Natural killer cell (primary cell): ENCODE measurements around the gene MAVS. TPM values are rescaled to one million over a fixed set of nuclear protein-coding genes. Genes with fewer than 3 reads are reported as not detected.
A peak's percentile ranks its signal among the peaks of the same experiment; 100 is the strongest.

Experiments used
- ATAC-seq, 3 donors: fragments of 150-1000 bp in 2 of 3; fragments of 200-7000 bp in 1 of 3; cut with Tn5 transposase; 1 replicate in 1 of 3; 2 replicates in 2 of 3; pipeline ENCODE4 v1.10.0; 2021; ENCODE audit warnings: mild to moderate bottlenecking in 2 of 3, moderate library complexity in 2 of 3
- DNase-seq, 2 donors: peaks; one replicate each; pipeline versions ENCODE4 v3.0.0 to v3.0.0-alpha.2; 2013 to 2021; ENCODE audit warnings: mixed read lengths in 1 of 2
- H3K27ac ChIP-seq: one replicate; pipeline ENCODE4 v1.5.1; 2013; ENCODE audit warnings: mild to moderate bottlenecking, low read length
- H3K27me3 ChIP-seq: one replicate; pipeline ENCODE4 v1.6.1; 2013; ENCODE audit warnings: low read length; ENCODE audit not compliant: control insufficient read depth, insufficient read depth
- H3K36me3 ChIP-seq: one replicate; pipeline ENCODE4 v1.6.1; 2013; ENCODE audit warnings: low read length; ENCODE audit not compliant: control insufficient read depth, insufficient read depth
- H3K4me1 ChIP-seq: one replicate; pipeline ENCODE4 v1.6.1; 2013; ENCODE audit warnings: low read length; ENCODE audit not compliant: control insufficient read depth, insufficient read depth
- H3K4me3 ChIP-seq: one replicate; pipeline ENCODE4 v1.5.1; 2013; ENCODE audit warnings: low read length
- H3K9me3 ChIP-seq: one replicate; pipeline ENCODE4 v1.6.1; 2013; ENCODE audit warnings: low read length; ENCODE audit not compliant: control insufficient read depth, insufficient read depth
- H3K27ac Mint-ChIP-seq, 2 donors: one replicate each; pipeline ENCODE4 v1.8.0; 2022; ENCODE audit warnings: mild to moderate bottlenecking in 2 of 2, mixed read lengths in 2 of 2, moderate library complexity in 1 of 2
- H3K27me3 Mint-ChIP-seq, 2 donors: one replicate each; pipeline ENCODE4 v1.8.0; 2022; ENCODE audit warnings: low read depth in 2 of 2, mixed read lengths in 2 of 2
- H3K36me3 Mint-ChIP-seq: one replicate; pipeline ENCODE4 v1.8.0; 2022; ENCODE audit warnings: mixed read lengths
- H3K4me1 Mint-ChIP-seq, 2 donors: one replicate each; pipeline ENCODE4 v1.8.0; 2022; ENCODE audit warnings: mixed read lengths in 2 of 2
- H3K4me3 Mint-ChIP-seq: one replicate; pipeline ENCODE4 v1.8.0; 2022; ENCODE audit warnings: mild to moderate bottlenecking, moderate library complexity, mixed read lengths
- H3K9me3 Mint-ChIP-seq, 2 donors: one replicate each; pipeline ENCODE4 v1.8.0; 2022; ENCODE audit warnings: mixed read lengths in 2 of 2
- CTCF ChIP-seq: fragments of 200-600 bp; IDR thresholded peaks from one replicate; pipeline ENCODE4 v1.8.0; 2022; ENCODE audit warnings: antibody characterized with exemption
- WGBS: methylation state at CpG from one replicate; pipeline ENCODE4 v1.1.7; 2013; ENCODE audit warnings: missing lambda C conversion rate; ENCODE audit not compliant: insufficient coverage; 5-methylcytosine and 5-hydroxymethylcytosine counted together
- intact Hi-C: fragments of 100-400 bp; cut with micrococcal nuclease; formaldehyde crosslinking; loops from one replicate; pipeline ENCODE4 v1.14.2; 2022
- total RNA-seq, 4 donors: library from RNA; stranded (reverse); fragments of 120-200 nt in 1 of 4; gene quantifications; one replicate each; pipeline versions ENCODE4 v1.2.3 to v1.2.4, GENCODE V29; 2013 to 2022

MAVS gene
- total RNA-seq, 3 donors from 2014 or later (not counting 1 experiment from before 2014, with no cell fraction given), result 23.1 to 30.8 (median 26.4) TPM

- intact Hi-C loops, result loop anchor here (1.0 kb wide), 2 partner anchors 9 to 16 kb away; partner anchors contain the start of gene AP5S1
- no peaks in the 10 kb centered on the region for H3K9me3 ChIP-seq
- H3K27me3 Mint-ChIP-seq, result no peaks in the 10 kb centered on the region
- H3K36me3 ChIP-seq, result peaks cover 3% of the 10 kb centered on the region
- peak; percentile 79 to 97 for DNase-seq
- H3K9me3 Mint-ChIP-seq, result no peaks in the 10 kb centered on the region
- H3K27me3 ChIP-seq, result no peaks in the 10 kb centered on the region
- H3K36me3 Mint-ChIP-seq, result no peaks in the 10 kb centered on the region
- H3K27ac Mint-ChIP-seq, result peak overlapping the region; percentile 95 to 99
- WGBS, result 11% methylated on average over 19 of the region's 20 CpGs
- H3K4me1 Mint-ChIP-seq, result peaks cover 60 to 74% of the 10 kb centered on the region in 2 donors
- ATAC-seq, result peak; percentile 81 to 89 (median 85)
- no peak for TF ChIP-seq CTCF
- peak overlapping the region; percentile 94 for H3K27ac ChIP-seq
- H3K4me1 ChIP-seq, result peaks cover 89% of the 10 kb centered on the region
- peak overlapping the region; percentile 52 for H3K4me3 ChIP-seq
- H3K4me3 Mint-ChIP-seq, result peak overlapping the region; percentile 94
Measured at GRCh38 chr20:3811467-3812258, 35.0 kb upstream of the MAVS start.

- Mint-ChIP-seq H3K4me3 (peak overlapping the region; percentile 94), H3K36me3 (no peaks in the 10 kb centered on the region), H3K27ac (peak overlapping the region; percentile 95 to 99), H3K27me3 (no peaks in the 10 kb centered on the region), H3K9me3 (no peaks in the 10 kb centered on the region), H3K4me1 (peaks cover 57 to 75% of the 10 kb centered on the region in 2 donors)
- intact Hi-C loops, result no loop called here
- WGBS, result 96% methylated on average over 8 of the region's 9 CpGs
- Histone ChIP-seq H3K36me3 (no peaks in the 10 kb centered on the region), H3K4me3 (peak overlapping the region; percentile 52), H3K27ac (peak overlapping the region; percentile 94), H3K27me3 (no peaks in the 10 kb centered on the region), H3K4me1 (peaks cover 89% of the 10 kb centered on the region), H3K9me3 (no peaks in the 10 kb centered on the region)
- ATAC-seq (no peak), DNase-seq (no peak)
- TF ChIP-seq CTCF, result no peak
Measured at GRCh38 chr20:3812259-3812681, 34.4 kb upstream of the MAVS start.

- Histone ChIP-seq H3K9me3 (no peaks in the 10 kb centered on the region), H3K27ac (peak overlapping the region; percentile 42), H3K4me3 (no peak overlapping the region), H3K4me1 (peaks cover 89% of the 10 kb centered on the region), H3K27me3 (no peaks in the 10 kb centered on the region), H3K36me3 (no peaks in the 10 kb centered on the region)
- no peaks in the 10 kb centered on the region for H3K27me3 Mint-ChIP-seq
- DNase-seq, result peak in 1 of 2 donors; percentile 20
- WGBS, result 89% methylated on average over 8 of the region's 8 CpGs
- H3K4me1 Mint-ChIP-seq, result peaks cover 59 to 74% of the 10 kb centered on the region in 2 donors
- H3K4me3 Mint-ChIP-seq, result peak overlapping the region; percentile 21
- H3K27ac Mint-ChIP-seq, result peak overlapping the region; percentile 95 to 99
- no peak for ATAC-seq
- intact Hi-C loops, result no loop called here
- H3K9me3 Mint-ChIP-seq, result no peaks in the 10 kb centered on the region
- no peaks in the 10 kb centered on the region for H3K36me3 Mint-ChIP-seq
- no peak for TF ChIP-seq CTCF
Measured at GRCh38 chr20:3812975-3813847, 33.4 kb upstream of the MAVS start.
